H9 (cell line): ENCODE measurements around the gene MAP3K9. TPM values are rescaled to one million over a fixed set of nuclear protein-coding genes. Genes with fewer than 3 reads are reported as not detected.

Experiments
- DNase-seq: peaks from one replicate; pipeline ENCODE4 v3.0.0-alpha.2; 2017
- H2AFZ ChIP-seq: one replicate; pipeline ENCODE4 v1.6.1; 2013; ENCODE audit warnings: mild to moderate bottlenecking, low read length, control low read depth, moderate library complexity
- H2AK5ac ChIP-seq: 2 replicates; pipeline ENCODE4 v1.6.1; 2013; ENCODE audit warnings: low read length, control low read depth, mixed read lengths; ENCODE audit not compliant: insufficient read length
- H2BK120ac ChIP-seq: one replicate; pipeline ENCODE4 v1.6.1; 2013; ENCODE audit warnings: low read depth, mild to moderate bottlenecking, low read length, control low read depth, inconsistent platforms; ENCODE audit not compliant: poor library complexity, severe bottlenecking
- H2BK12ac ChIP-seq: 2 replicates; pipeline ENCODE4 v1.6.1; 2013; ENCODE audit warnings: low read length, control low read depth, mixed read lengths, low read depth; ENCODE audit not compliant: insufficient read length
- H2BK15ac ChIP-seq: 2 replicates; pipeline ENCODE4 v1.6.1; 2013; ENCODE audit warnings: low read depth, low read length, control low read depth
- H2BK20ac ChIP-seq: one replicate; pipeline ENCODE4 v1.6.1; 2013; ENCODE audit warnings: low read depth, mild to moderate bottlenecking, low read length, control low read depth, inconsistent platforms; ENCODE audit not compliant: poor library complexity, severe bottlenecking
- H2BK5ac ChIP-seq: 2 replicates; pipeline ENCODE4 v1.6.1; 2013; ENCODE audit warnings: low read length, control low read depth, mixed read lengths; ENCODE audit not compliant: insufficient read length
- H3K14ac ChIP-seq: 2 replicates; pipeline ENCODE4 v1.6.1; 2013; ENCODE audit warnings: low read length, control low read depth; ENCODE audit not compliant: insufficient read depth
- H3K18ac ChIP-seq: 2 replicates; pipeline ENCODE4 v1.6.1; 2013; ENCODE audit warnings: low read depth, mild to moderate bottlenecking, mixed read lengths, low read length, control low read depth; ENCODE audit not compliant: insufficient read length
- H3K23ac ChIP-seq: 2 replicates; pipeline ENCODE4 v1.6.1; 2013; ENCODE audit warnings: low read length, control low read depth, mixed read lengths, low read depth; ENCODE audit not compliant: insufficient read length
- H3K23me2 ChIP-seq: 2 replicates; pipeline ENCODE4 v1.6.1; 2013; ENCODE audit warnings: low read depth, mild to moderate bottlenecking, mixed read lengths, low read length, control low read depth; ENCODE audit not compliant: insufficient read length, poor library complexity, severe bottlenecking
- H3K27ac ChIP-seq: 2 replicates; pipeline ENCODE4 v1.5.1; 2013; ENCODE audit warnings: low read length, control low read depth, mixed read lengths, low read depth; ENCODE audit not compliant: insufficient read length
- H3K27me3 ChIP-seq: 2 replicates; pipeline ENCODE4 v1.6.1; 2013; ENCODE audit warnings: low read length, control low read depth, inconsistent platforms; ENCODE audit not compliant: insufficient read depth
- H3K4ac ChIP-seq: 2 replicates; pipeline ENCODE4 v1.6.1; 2013; ENCODE audit warnings: low read depth, mild to moderate bottlenecking, control low read depth, inconsistent platforms, low read length, moderate library complexity
- H3K4me1 ChIP-seq: 2 replicates; pipeline ENCODE4 v1.6.1; 2013; ENCODE audit warnings: low read length, control low read depth, inconsistent platforms; ENCODE audit not compliant: insufficient read depth
- H3K4me2 ChIP-seq: 2 replicates; pipeline ENCODE4 v1.6.1; 2013; ENCODE audit warnings: low read length, control low read depth, mixed read lengths; ENCODE audit not compliant: insufficient read length, insufficient read depth
- H3K56ac ChIP-seq: 2 replicates; pipeline ENCODE4 v1.6.1; 2013; ENCODE audit warnings: low read depth, mild to moderate bottlenecking, mixed read lengths, low read length, control low read depth; ENCODE audit not compliant: insufficient read length
- H3K79me1 ChIP-seq: 2 replicates; pipeline ENCODE4 v1.6.1; 2013; ENCODE audit warnings: low read depth, mild to moderate bottlenecking, moderate library complexity, low read length, control low read depth, inconsistent platforms; ENCODE audit not compliant: insufficient read depth, poor library complexity, severe bottlenecking
- H3K79me2 ChIP-seq: 2 replicates; pipeline ENCODE4 v1.6.1; 2013; ENCODE audit warnings: low read length, control low read depth, inconsistent platforms; ENCODE audit not compliant: insufficient read depth
- H3K9ac ChIP-seq: 2 replicates; pipeline ENCODE4 v1.6.1; 2013; ENCODE audit warnings: low read length, control low read depth, mixed read lengths; ENCODE audit not compliant: insufficient read length; ENCODE audit errors: extremely low read depth
- H3K9me3 ChIP-seq: one replicate; pipeline ENCODE4 v1.6.1; 2013; ENCODE audit warnings: low read depth, low read length, inconsistent platforms; ENCODE audit not compliant: control insufficient read depth
- H3T11ph ChIP-seq: one replicate; pipeline ENCODE4 v1.6.1; 2013; ENCODE audit warnings: mild to moderate bottlenecking, low read length, control low read depth, inconsistent platforms
- H4K20me1 ChIP-seq: one replicate; pipeline ENCODE4 v1.6.1; 2013; ENCODE audit not compliant: control insufficient read depth, insufficient read length, insufficient read depth
- H4K5ac ChIP-seq: 2 replicates; pipeline ENCODE4 v1.6.1; 2013; ENCODE audit warnings: low read depth, mild to moderate bottlenecking, mixed read lengths, low read length, control low read depth; ENCODE audit not compliant: insufficient read length
- H4K8ac ChIP-seq: replicated peaks from 2 replicates; pipeline ENCODE4 v1.6.1; 2013; ENCODE audit warnings: low read length, control low read depth, mixed read lengths, low read depth; ENCODE audit not compliant: insufficient read length
- H4K91ac ChIP-seq: 2 replicates; pipeline ENCODE4 v1.6.1; 2013; ENCODE audit warnings: low read depth, mild to moderate bottlenecking, moderate library complexity, mixed read lengths, low read length, control low read depth; ENCODE audit not compliant: insufficient read length
- H3K27ac Mint-ChIP-seq, 3 experiments: 2 replicates in 2 of 3; 3 replicates in 1 of 3; pipeline ENCODE4 v1.8.0; 2020 to 2021; ENCODE audit warnings: mixed read lengths in 3 of 3, mild to moderate bottlenecking in 1 of 3, moderate library complexity in 1 of 3
- H3K27me3 Mint-ChIP-seq: 2 replicates; pipeline ENCODE4 v1.8.0; 2021; ENCODE audit warnings: low read depth, mild to moderate bottlenecking, moderate library complexity, mixed read lengths
- H3K36me3 Mint-ChIP-seq, 3 experiments: 2 replicates in 2 of 3; 3 replicates in 1 of 3; pipeline ENCODE4 v1.8.0; 2020 to 2021; ENCODE audit warnings: low read depth in 3 of 3, mixed read lengths in 3 of 3; ENCODE audit not compliant: insufficient read depth in 1 of 3
- H3K4me1 Mint-ChIP-seq, 2 experiments: 2 replicates each; pipeline ENCODE4 v1.8.0; 2020; ENCODE audit warnings: mixed read lengths in 2 of 2
- H3K4me3 Mint-ChIP-seq, 2 experiments: 2 replicates in 1 of 2; 3 replicates in 1 of 2; pipeline ENCODE4 v1.8.0; 2020 to 2021; ENCODE audit warnings: mild to moderate bottlenecking in 2 of 2, mixed read lengths in 2 of 2, moderate library complexity in 1 of 2
- H3K9me3 Mint-ChIP-seq, 2 experiments: 2 replicates in 1 of 2; 3 replicates in 1 of 2; pipeline ENCODE4 v1.8.0; 2020; ENCODE audit warnings: mild to moderate bottlenecking in 2 of 2, mixed read lengths in 2 of 2, moderate library complexity in 1 of 2
- CTCF ChIP-seq: fragments of 200-600 bp; sonication (generic); conservative IDR thresholded peaks from 3 replicates; pipeline ENCODE4 v1.8.0; 2021; ENCODE audit warnings: antibody characterized with exemption, mild to moderate bottlenecking
- WGBS: extraction: QIAGEN DNeasy Blood & Tissue Kit; methylation state at CpG from one replicate; pipeline ENCODE4 v1.1.7; 2013; ENCODE audit warnings: missing lambda C conversion rate, low lambda C conversion rate, mixed read lengths; ENCODE audit not compliant: insufficient read length; ENCODE audit errors: extremely low coverage; 5-methylcytosine and 5-hydroxymethylcytosine counted together
- total RNA-seq: library from RNA; stranded (reverse); gene quantifications from 2 replicates; pipeline ENCODE4 v1.2.1, GENCODE V29; 2021

Gene MAP3K9
- total RNA-seq, 1 experiment from 2014 or later = 20.0 TPM

DNA sequence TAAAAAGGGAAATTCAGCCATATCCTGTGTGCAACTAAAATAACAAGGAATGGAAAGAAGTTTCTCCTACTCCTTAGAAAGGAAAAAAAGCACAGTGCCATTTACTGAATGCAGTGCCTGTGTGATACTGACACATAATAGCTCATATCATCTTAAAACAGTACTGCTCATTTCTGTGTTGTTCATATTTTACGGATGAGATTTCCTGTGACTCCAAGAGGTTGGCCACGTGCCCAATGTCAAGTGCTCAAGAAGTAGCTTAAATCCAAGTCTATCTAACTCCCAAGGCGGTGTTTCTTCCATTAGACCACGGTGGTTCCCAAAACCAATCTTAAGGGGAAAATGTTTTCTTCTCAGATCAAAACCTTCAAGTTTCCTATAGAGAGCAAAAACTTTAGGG lies 20.0 kb downstream of the MAP3K9 start:
- no peak for TF ChIP-seq CTCF
- H3K27me3 ChIP-seq = no peaks in the 10 kb centered on the region
- H4K91ac ChIP-seq = no peak overlapping the region
- no peak overlapping the region for H4K8ac ChIP-seq
- no CpG with 5 or more reads among the region's 4 CpGs for WGBS
- H4K5ac ChIP-seq = no peak overlapping the region
- DNase-seq = no peak
- H2AFZ ChIP-seq = no peak overlapping the region
- H2BK20ac ChIP-seq = no peak overlapping the region
- H3K27ac ChIP-seq = no peak overlapping the region
- H3K23me2 ChIP-seq = no peaks in the 10 kb centered on the region
- no peak overlapping the region for H2BK12ac ChIP-seq
- no peaks in the 10 kb centered on the region for H3K9me3 ChIP-seq
- no peak overlapping the region for H3K18ac ChIP-seq
- no peak overlapping the region for H3K4me2 ChIP-seq
- H3K14ac ChIP-seq = no peak overlapping the region
- no peak overlapping the region for H3K23ac ChIP-seq
- Mint-ChIP-seq H3K27me3 (no peaks in the 10 kb centered on the region), H3K4me3 (no peak overlapping the region), H3K9me3 (no peaks in the 10 kb centered on the region), H3K4me1 (no peaks in the 10 kb centered on the region), H3K27ac (no peak overlapping the region), H3K36me3 (peaks cover 8 to 43% (median 35%) of the 10 kb centered on the region in 3 experiments; a peak in 6 of 7 replicates)
- H3K79me2 ChIP-seq = peaks cover 1% of the 10 kb centered on the region; the same call in 1 of the 2 replicates
- H4K20me1 ChIP-seq = no peaks in the 10 kb centered on the region
- no peak overlapping the region for H2BK5ac ChIP-seq
- H2AK5ac ChIP-seq = no peak overlapping the region
- H3T11ph ChIP-seq = no peak overlapping the region
- H3K56ac ChIP-seq = no peak overlapping the region
- no peak overlapping the region for H3K9ac ChIP-seq
- no peaks in the 10 kb centered on the region for H3K4me1 ChIP-seq
- H3K4ac ChIP-seq = no peak overlapping the region
- no peak overlapping the region for H2BK15ac ChIP-seq
- H3K79me1 ChIP-seq = peaks cover 3% of the 10 kb centered on the region
- no peak overlapping the region for H2BK120ac ChIP-seq
